ENCODE data around the gene TSEN2. TPM values are rescaled to one million over a fixed set of nuclear protein-coding genes. Genes with fewer than 3 reads are reported as not detected.

Gene TSEN2
- total and polyA plus RNA-seq, 2 of the 13 experiments (the other 11 are each of a cell fraction or from before 2014, with no cell fraction given) = 11.0 to 17.3 TPM

DNA sequence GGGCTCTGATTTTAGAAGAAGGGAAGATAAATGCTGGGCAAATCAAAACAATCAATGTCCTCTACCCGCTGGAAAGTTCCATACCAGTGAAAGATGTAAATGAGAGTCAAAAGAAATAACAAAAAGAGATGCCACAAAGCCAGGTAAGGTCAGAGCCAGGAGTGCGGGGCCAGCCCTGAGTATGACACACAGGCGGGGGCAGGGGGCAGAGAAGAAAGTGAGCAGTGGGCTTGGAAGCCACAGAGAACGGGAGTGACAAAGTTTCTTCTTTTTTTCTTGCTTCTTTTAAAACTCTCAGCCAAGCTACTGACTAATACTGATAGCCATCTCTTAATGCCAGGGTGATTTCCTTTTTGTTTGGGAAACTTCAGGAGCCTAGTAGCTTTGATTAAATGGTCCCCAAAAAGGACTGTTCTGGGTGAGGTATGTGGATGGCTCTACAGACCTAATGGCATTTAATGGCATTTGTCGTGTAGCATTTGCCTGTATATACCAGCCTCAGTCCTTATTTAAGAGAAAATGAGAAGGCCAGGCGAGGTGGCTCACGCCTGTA is 23.1 kb upstream of the TSEN2 start:
- intact Hi-C loops (cut with micrococcal nuclease; ENCODE audit: unreplicated experiment) = no loop called here
- H3K9ac ChIP-seq (ENCODE audit: insufficient read depth, low read depth, low read length) = no peak overlapping the region

More for the DNA sequence above, 23.1 kb upstream of the TSEN2 start:
- CTCF ChIA-PET (ENCODE audit: low intra/inter-chr PET ratio, low total read pairs) = no interaction called here
- no peak for FAIRE-seq
- Histone ChIP-seq H3K79me2 (ENCODE audit: insufficient read depth, low read length) (no peaks in the 10 kb centered on the region), H4K20me1 (ENCODE audit: insufficient read depth, low read length) (no peaks in the 10 kb centered on the region), H3K36me3 (replicated peaks in 1 of 2; ENCODE audit: control insufficient read depth in 1 of 2, insufficient read depth in 2 of 2, low read length in 2 of 2) (no peaks in the 10 kb centered on the region), H3K4me3 (replicated peaks in 1 of 3; ENCODE audit: insufficient read depth in 1 of 3, low read depth in 2 of 3, low read length in 3 of 3) (no peak overlapping the region), H3K9me3 (ENCODE audit: low read length) (no peaks in the 10 kb centered on the region), H3K4me2 (ENCODE audit: low read depth, low read length) (no peak overlapping the region), H3K4me1 (ENCODE audit: insufficient read depth, low read length) (peaks cover 74% of the 10 kb centered on the region), H3K27ac (ENCODE audit: extremely low read length, insufficient read depth, low read length) (no peak overlapping the region), H3K27me3 (ENCODE audit: control insufficient read depth in 1 of 2, insufficient read depth in 2 of 2, low read length in 2 of 2) (no peaks in the 10 kb centered on the region), H2AFZ (ENCODE audit: low read length) (no peak overlapping the region)
- TF ChIP-seq ZNF556 (CRISPR knock-in tag; IDR thresholded peaks at IDR 0.05; ENCODE audit: borderline replicate concordance) = no peak
- TF ChIP-seq, protein P1, sequence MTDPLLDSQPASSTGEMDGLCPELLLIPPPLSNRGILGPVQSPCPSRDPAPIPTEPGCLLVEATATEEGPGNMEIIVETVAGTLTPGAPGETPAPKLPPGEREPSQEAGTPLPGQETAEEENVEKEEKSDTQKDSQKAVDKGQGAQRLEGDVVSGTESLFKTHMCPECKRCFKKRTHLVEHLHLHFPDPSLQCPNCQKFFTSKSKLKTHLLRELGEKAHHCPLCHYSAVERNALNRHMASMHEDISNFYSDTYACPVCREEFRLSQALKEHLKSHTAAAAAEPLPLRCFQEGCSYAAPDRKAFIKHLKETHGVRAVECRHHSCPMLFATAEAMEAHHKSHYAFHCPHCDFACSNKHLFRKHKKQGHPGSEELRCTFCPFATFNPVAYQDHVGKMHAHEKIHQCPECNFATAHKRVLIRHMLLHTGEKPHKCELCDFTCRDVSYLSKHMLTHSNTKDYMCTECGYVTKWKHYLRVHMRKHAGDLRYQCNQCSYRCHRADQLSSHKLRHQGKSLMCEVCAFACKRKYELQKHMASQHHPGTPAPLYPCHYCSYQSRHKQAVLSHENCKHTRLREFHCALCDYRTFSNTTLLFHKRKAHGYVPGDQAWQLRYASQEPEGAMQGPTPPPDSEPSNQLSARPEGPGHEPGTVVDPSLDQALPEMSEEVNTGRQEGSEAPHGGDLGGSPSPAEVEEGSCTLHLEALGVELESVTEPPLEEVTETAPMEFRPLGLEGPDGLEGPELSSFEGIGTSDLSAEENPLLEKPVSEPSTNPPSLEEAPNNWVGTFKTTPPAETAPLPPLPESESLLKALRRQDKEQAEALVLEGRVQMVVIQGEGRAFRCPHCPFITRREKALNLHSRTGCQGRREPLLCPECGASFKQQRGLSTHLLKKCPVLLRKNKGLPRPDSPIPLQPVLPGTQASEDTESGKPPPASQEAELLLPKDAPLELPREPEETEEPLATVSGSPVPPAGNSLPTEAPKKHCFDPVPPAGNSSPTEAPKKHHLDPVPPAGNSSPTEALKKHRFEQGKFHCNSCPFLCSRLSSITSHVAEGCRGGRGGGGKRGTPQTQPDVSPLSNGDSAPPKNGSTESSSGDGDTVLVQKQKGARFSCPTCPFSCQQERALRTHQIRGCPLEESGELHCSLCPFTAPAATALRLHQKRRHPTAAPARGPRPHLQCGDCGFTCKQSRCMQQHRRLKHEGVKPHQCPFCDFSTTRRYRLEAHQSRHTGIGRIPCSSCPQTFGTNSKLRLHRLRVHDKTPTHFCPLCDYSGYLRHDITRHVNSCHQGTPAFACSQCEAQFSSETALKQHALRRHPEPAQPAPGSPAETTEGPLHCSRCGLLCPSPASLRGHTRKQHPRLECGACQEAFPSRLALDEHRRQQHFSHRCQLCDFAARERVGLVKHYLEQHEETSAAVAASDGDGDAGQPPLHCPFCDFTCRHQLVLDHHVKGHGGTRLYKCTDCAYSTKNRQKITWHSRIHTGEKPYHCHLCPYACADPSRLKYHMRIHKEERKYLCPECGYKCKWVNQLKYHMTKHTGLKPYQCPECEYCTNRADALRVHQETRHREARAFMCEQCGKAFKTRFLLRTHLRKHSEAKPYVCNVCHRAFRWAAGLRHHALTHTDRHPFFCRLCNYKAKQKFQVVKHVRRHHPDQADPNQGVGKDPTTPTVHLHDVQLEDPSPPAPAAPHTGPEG (CRISPR knock-in tag; IDR thresholded peaks at IDR 0.05) = no peak
- 99% methylated on average over 7 of the region's 7 CpGs for WGBS (ENCODE audit: low lambda C conversion rate)
- no peak for ATAC-seq
- DNase-seq (ENCODE audit: low spot score) = no peak
- in situ Hi-C loops (cut with HindIII; ENCODE audit: extremely low pct_ligation_motif_present, low pct_unique_long_range_greater_than_20kb) = no loop called here
- BruUV-seq (replicated peaks) = no TSS peak
- POLR2A ChIA-PET = no interaction called here
